ENCODE data around the gene ALG2. TPM values are rescaled to one million over a fixed set of nuclear protein-coding genes. Genes with fewer than 3 reads are reported as not detected.

Gene ALG2
- total and polyA plus RNA-seq, 2 of the 4 experiments (the other 2 are of a cell fraction): 36.4 to 38.4 TPM

- H4K91ac ChIP-seq (ENCODE audit: insufficient read depth, low read depth, low read length): no peak overlapping the region
- WGBS, 2 experiments (ENCODE audit: extremely low coverage in 2 of 2, insufficient read length in 1 of 2): no CpG with 5 or more reads among the region's 1 CpG
- H3K4me2 ChIP-seq (ENCODE audit: low read depth, low read length): no peak overlapping the region
- intact Hi-C loops (cut with micrococcal nuclease) (no loop called here), in situ Hi-C loops (cut with MboI; ENCODE audit: low sequenced_read_pairs) (no loop called here), dilution Hi-C loops (cut with HindIII; ENCODE audit: low sequenced_read_pairs, unreplicated experiment) (no loop called here)
- no peak overlapping the region for H3K18ac ChIP-seq (ENCODE audit: low read depth, low read length)
- no peak overlapping the region for H2AK5ac ChIP-seq (ENCODE audit: low read depth, low read length)
- H3K56ac ChIP-seq (ENCODE audit: extremely low read depth, insufficient read depth, low read length): no peak overlapping the region
- H2BK15ac ChIP-seq (ENCODE audit: low read depth, low read length): no peak overlapping the region
- BruUV-seq (replicated peaks): no TSS peak
- peaks cover 12% of the 10 kb centered on the region; the same call in 1 of the 2 replicates for H4K20me1 ChIP-seq (ENCODE audit: insufficient read depth, low read length)
- peaks cover 3% of the 10 kb centered on the region; the same call in 1 of the 2 replicates for H3K9me1 ChIP-seq (ENCODE audit: insufficient read depth, low read length)
- POLR2A ChIA-PET (ENCODE audit: unreplicated experiment): no interaction called here
- H3K27ac ChIP-seq (ENCODE audit: insufficient read depth, low read length): no peak overlapping the region
- no peak overlapping the region for H2BK120ac ChIP-seq (ENCODE audit: low read depth, low read length)
- no peak overlapping the region for H3K4ac ChIP-seq (ENCODE audit: low read depth, low read length)
- DNase-seq: no peak
- H2AFZ ChIP-seq (replicated peaks; ENCODE audit: low read length, poor library complexity): no peak overlapping the region
- TF ChIP-seq CTCF (conservative IDR thresholded peaks at IDR 0.05; ENCODE audit: low read depth, low read length) (no peak), ELK1 (IDR thresholded peaks at IDR 0.05; ENCODE audit: borderline replicate concordance, low read depth, low read length) (no peak), SMC3 (IDR thresholded peaks at IDR 0.05; ENCODE audit: low read depth, low read length) (no peak)
- no peak overlapping the region for H2BK5ac ChIP-seq (ENCODE audit: low read depth, low read length, poor library complexity, severe bottlenecking)
- no peak overlapping the region for H3K9ac ChIP-seq (ENCODE audit: low read depth, low read length)
- H3K4me3 ChIP-seq (ENCODE audit: insufficient read depth, low read depth, low read length): no peak overlapping the region
- H3K27me3 ChIP-seq (ENCODE audit: control insufficient read depth, insufficient read depth, low read length): no peaks in the 10 kb centered on the region
- H4K5ac ChIP-seq (ENCODE audit: low read depth, low read length): no peak overlapping the region
- H3K36me3 ChIP-seq (ENCODE audit: control insufficient read depth, insufficient read depth, low read length): peaks cover 10% of the 10 kb centered on the region
- no peak overlapping the region for H3K23ac ChIP-seq (ENCODE audit: low read depth, low read length)
- H3K9me3 ChIP-seq (ENCODE audit: control insufficient read depth, insufficient read depth, low read length): peaks cover 9% of the 10 kb centered on the region
- peaks cover 16 to 35% of the 10 kb centered on the region in 2 experiments for H3K79me1 ChIP-seq (ENCODE audit: low read depth in 1 of 2, low read length in 2 of 2)
- CTCF ChIA-PET: no interaction called here
- H3K14ac ChIP-seq (replicated peaks; ENCODE audit: low read depth, low read length): no peak overlapping the region
- H3K4me1 ChIP-seq (ENCODE audit: control insufficient read depth, insufficient read depth, low read length): no peaks in the 10 kb centered on the region
- H4K8ac ChIP-seq (ENCODE audit: low read depth in 2 of 2, low read length in 2 of 2): no peak overlapping the region
- H2AK9ac ChIP-seq (replicated peaks; ENCODE audit: low read depth, low read length, poor library complexity): no peak overlapping the region
- no peak for ATAC-seq (ENCODE audit: low read depth)
- no peak overlapping the region for H2BK20ac ChIP-seq (ENCODE audit: low read depth, low read length)
Measured at GRCh38 chr9:99213197-99213596, 8.5 kb downstream of the ALG2 start.
